ENCODE data around the gene TAC1.
"Not testable (repeated sequence)": the region's sequence is repeated elsewhere in the genome, so short reads cannot be mapped to it uniquely, and the experiment has no call there.

TAC1 gene, protein sequence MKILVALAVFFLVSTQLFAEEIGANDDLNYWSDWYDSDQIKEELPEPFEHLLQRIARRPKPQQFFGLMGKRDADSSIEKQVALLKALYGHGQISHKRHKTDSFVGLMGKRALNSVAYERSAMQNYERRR

DNA sequence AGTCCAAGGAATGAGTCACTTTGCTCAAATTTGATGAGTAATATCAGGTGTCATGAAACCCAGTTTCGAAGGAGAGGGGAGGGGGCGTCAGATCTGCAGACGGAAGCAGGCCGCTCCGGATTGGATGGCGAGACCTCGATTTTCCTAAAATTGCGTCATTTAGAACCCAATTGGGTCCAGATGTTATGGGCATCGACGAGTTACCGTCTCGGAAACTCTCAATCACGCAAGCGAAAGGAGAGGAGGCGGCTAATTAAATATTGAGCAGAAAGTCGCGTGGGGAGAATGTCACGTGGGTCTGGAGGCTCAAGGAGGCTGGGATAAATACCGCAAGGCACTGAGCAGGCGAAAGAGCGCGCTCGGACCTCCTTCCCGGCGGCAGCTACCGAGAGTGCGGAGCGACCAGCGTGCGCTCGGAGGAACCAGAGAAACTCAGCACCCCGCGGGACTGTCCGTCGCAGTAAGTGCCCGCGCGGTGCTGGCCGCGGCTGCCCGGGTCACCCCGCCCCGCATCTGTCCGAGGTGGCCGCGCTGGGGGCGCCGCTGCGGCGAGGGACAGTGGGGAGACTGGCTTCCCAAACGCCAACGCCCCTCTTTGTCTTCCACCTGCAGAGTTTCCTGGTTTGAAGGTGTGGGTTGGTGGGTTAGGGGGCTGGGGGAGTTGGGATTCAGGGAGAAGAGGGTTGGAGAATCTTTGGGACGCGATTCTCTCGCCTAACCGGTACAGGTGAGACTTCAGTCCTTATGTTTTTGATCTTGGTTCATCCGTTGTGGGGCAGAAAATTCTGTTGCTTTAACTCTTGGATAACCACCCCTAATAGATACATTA, at the start of gene TAC1:
Gene TAC1, plus strand, starts transcription at position 351 of the 829 bp plus-strand sequence. CDS start 527 bp downstream, outside the sequence.
- DNase-seq = no peak

DNA sequence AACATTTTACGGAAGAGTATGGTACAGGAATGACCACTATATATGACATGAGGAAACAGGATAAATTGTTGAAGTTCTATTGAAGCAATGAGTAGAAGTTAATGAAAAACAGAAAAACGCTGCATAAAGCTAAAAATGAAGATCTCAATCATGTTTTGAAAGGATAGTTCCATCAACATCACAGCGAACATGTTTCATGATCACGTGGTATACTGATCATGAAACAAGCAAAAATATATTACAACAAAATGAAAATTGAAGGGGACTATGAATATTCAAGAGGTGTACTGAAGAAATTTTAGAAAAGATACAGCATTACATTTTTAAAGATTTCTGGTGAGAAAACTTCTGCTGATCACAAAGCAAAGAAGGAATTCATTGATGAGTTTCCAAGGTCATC, 45.9 kb upstream of the TAC1 start:
- DNase-seq = no peak

DNA sequence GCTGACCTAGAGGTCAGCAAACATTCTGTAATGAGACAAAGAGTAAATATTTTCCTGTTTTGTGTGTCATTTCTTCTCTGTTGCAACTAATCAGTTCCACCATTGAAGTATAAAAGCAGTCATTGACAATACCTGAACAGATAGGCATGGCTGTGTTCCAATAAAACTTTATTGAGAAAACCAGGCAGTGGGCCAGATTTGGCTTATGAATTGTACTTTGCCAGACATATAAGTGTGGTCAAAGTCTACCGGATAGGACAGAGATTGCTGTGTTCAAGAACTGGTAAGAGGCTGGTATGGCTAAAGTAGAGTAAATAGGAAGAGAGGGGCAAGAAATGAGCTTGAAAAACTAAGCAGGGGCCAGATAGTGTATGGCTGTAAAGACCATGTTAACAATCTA, 38.3 kb upstream of the TAC1 start:
- no peak for DNase-seq

DNA sequence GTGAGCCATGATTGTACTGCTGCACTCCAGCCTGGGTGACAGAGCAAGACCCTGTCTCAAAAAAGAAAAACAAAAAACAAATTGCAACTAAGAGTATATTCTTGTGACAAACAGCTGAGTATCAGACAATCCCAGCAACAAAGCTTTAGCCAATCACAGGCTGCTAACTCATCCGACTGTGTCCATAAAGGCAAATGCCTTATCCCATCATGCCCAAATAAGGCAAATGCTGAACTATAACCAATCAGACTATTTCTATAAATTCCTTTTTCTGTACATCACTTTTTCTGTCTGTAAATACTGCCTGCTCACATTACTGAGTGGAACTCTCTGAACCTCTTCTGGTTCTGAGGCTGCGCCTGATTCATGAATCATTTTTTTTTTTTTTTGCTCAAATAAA, 37.5 kb upstream of the TAC1 start:
- DNase-seq = no peak

DNA sequence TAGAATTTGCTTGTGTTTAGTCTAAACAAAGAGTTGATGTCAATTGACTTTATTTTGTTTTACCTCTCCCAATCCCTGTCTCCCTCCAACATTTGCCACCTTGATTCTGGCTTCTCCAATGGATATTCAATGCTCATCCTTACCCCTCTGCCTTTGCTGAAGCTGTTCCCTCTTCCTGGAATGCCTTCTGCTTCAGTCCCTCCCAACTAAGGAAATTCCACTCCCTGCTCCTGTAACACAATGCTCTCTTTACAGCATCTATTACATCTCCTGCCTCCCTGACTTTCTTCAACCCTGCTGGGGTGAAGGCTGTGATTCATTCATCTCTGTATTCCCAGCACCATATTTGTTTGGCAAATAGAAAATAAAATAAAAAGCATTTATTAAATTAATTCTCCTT, 34.5 kb upstream of the TAC1 start:
- no peak for DNase-seq

DNA sequence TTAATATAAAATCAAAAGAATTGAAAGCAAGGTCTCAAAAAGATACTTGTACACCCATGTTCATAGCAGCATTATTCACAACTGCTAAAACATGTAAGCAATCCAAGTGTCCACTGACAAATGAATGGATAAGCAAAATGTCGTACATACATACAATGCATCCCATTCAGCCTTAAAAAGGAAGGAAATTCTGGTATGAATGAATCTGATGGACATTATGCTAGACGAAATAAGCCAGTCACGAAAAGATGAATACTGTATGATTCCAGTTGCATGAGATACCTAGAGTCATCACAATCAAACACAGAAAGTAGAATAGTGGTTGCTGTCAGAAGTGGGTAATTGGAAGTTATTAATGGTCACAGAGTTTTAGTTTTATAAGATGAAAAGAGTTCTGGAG, 9.5 kb upstream of the TAC1 start:
- no peak for DNase-seq

DNA sequence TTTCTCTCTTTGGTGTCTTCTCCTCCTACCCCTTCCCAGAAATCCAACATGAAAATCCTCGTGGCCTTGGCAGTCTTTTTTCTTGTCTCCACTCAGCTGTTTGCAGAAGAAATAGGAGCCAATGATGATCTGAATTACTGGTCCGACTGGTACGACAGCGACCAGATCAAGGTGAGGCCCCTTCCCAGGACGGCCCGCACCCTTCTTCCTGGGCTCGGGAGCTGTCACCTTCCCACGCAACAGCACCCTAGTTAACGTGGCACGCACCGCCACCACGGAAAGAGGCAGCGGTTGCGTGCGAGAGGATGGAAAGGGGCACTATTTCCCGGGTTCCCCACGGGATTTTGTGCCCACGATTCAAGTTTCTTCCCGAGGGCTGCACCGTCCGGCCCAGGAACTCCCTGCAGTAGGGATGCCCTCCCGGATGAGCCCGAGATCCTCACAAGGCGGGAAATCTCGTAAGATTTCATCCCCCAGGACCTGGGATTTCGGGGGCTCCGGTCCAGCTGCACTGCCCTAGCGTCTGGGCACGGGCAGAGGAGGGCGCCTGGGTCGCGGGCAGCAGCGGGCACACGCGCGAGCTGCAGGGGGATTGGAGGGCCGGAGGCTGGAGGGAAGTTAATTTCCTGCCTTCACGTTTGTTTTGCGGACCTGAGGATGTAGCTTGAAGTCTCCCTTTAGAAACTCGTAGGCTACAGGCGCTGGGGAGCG, 834 bp downstream of the TAC1 start:
- DNase-seq = no peak

DNA sequence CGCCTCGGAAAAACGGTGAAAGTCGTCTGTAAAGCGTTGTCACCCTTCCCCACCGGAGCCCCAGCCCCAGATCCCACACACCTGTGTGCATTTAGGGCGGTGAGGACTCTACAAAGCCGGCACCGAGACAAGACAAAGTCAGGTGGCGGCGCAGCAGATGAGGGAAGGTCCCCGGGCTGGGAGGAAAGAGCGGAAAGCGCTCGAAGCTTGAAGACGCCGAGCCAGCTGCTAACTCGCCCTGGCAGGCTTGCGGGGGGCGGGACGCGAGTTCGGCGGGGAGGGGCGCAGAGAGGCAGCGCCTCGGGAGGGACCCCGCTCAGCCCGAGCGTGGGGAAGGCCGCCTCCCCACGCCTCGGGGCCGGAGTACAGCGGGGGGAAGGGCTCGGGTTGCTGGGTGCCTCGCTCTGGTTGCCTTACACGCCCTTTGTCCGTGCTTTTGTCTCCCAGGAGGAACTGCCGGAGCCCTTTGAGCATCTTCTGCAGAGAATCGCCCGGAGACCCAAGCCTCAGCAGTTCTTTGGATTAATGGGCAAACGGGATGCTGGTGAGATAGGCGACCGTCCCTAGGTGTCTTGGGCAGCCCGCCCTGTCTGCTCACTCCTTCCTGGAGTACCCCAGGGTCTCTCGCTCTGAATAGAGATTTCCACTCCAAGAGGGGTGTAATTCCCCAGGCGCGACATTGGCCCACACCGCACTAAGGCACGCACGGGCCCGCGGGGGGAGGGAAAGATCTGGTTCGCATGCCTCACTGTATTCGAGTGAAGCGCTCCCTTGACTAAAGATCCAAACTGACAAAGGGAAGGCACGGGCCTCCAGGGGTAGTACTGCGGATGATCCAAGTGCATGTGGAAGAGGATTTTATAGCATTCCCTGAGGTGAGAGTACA, 1.6 kb downstream of the TAC1 start:
- peak; percentile 27 for DNase-seq

DNA sequence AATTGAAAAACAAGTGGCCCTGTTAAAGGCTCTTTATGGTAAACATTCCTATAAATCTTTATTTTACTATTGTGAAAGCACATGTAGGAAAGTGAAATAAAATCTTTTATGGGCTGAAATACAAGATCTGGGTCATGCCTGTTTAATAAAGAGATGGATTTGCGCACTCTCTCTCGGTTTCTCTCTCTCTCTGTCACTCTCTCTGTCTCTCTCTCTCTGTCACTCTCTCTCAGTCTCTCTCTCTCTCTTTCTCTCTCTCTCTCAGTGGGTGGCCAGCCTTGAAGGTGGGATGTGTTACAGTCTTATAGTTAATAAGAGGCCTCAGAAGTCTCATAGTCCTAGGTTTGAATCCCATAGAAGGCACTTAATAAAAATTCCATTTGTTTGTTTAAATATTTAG, 2.4 kb downstream of the TAC1 start:
- no peak for DNase-seq

DNA sequence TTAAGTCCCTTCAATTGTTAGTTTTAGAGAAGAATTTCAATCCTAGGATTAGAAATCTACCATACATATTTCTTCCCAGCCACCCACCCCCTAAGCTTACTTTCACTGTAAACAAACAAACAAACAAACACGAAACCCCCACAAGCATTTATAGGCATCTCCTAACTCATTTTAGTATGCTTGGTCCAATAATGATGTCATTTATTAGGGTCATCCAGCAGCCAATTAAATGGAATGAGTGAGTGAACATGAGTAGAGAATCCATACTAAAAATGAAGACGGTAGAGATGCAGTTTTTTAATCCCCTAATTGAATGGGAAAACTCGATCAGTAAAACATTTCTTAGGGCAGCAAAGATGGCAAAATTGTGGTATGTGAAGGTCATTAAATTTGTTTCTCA, 3.2 kb downstream of the TAC1 start:
- DNase-seq = no peak

DNA sequence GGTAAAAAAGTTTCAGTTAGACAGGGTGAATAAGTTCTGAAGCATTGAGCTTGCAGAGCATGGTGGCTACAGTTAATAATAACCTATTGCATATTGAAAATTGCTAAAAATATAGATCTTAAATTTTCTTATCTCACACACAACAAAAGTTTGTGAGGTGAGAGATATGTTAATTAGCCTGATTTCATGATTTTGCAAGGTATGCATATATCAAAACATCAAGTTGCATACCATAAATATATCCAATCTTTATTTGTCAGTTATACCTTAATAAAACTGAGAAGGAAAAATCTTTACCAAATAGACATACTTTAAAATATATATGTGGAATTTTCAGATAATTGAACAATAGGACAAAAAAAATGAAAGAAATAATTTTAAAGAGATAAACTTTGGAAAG, 16.6 kb downstream of the TAC1 start:
- DNase-seq = no peak

DNA sequence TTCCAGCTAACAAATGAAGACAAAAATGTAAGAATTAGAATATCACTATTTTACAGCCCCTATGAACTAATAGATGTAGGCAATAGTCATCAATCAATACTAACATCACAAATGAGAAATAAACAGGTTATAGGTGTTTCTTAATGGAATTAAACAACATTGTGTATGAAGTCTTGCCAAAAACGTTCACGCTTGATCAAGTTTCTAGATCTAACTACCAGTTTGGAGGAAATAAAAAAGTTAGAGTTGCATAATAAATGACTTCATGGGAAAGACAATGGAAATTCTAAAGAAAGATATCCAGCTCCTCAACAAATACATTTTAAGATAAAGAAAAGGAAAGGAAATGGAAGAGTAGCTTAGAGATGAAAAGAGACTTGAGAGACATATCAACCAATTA, 19.7 kb downstream of the TAC1 start:
- DNase-seq = no peak

DNA sequence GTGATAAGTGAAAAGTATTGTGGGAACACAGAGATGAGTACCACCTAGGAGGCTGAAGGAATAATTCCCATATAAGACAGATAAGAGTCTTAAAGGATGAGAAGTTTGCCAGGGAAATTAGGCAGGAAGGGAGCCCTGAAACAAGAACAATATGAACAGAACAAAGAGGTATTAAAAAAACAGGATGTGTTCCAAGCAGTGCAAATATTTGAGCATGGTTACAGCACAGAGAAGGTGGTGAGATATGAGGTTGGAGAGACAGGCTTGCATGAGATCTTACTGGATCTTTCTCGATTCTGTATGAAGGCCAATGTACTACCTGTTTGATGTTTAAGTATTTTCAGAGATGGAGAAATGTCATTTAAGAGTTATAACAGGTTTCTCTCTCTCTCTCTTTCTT, 20.3 kb downstream of the TAC1 start:
- no peak for DNase-seq

DNA sequence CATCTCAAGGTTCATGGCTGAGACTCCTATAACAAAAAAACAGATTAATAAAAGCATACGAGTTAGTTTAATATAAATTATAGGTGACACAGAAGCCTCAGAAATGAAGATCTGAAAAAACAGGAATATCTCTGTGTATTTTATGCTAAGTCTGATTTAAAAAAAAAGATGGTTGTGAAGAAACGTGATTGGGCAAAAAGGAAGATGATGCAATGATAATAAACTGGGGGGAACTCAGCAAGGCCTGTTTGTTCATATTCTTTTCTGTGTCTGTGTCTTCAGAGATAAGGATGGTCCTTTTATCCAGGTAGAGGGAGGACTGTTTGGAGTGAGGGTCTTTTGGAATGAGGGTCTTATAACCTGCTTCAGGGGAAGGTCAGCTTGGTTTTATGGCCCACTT, 25.9 kb downstream of the TAC1 start:
- DNase-seq = no peak

DNA sequence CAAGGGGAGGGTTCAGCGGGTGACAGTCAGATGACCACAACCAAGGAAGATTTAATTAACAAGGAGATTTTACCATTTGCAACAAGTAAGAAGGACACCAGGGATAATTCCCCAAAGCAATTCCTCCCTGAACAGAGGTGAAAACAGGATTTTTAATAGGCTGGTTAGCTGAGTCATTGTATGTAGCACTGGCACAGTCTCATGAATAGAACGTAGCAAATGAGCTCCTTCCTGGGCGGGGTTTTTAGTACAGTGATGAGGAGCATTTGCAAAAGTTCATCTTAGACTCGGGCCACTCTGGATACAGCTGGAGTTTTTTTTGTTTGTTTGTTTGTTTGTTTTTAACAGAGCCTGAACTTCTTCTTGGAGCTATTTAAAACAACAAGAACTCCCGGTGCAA, 39.0 kb downstream of the TAC1 start:
- no peak for DNase-seq

DNA sequence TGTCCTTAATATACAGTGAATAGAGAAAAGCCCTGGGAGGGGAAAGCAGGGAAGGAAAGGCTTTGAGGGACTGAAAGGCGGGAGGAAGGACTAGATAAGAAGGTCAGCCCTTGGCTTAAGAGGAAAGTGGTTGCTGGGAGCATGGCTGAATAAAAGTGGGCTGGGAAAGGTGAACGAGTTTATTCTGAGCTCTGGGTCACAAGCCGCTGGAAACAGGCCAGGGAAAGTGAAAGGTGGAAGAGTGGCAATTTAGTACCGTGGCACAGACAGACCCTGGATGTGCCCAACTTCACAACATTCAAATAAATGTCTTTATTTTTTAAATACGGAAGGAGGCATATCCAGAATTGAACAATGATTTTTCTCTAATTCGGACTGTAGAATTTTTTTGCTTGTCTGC, 39.7 kb downstream of the TAC1 start:
- DNase-seq = no peak

DNA sequence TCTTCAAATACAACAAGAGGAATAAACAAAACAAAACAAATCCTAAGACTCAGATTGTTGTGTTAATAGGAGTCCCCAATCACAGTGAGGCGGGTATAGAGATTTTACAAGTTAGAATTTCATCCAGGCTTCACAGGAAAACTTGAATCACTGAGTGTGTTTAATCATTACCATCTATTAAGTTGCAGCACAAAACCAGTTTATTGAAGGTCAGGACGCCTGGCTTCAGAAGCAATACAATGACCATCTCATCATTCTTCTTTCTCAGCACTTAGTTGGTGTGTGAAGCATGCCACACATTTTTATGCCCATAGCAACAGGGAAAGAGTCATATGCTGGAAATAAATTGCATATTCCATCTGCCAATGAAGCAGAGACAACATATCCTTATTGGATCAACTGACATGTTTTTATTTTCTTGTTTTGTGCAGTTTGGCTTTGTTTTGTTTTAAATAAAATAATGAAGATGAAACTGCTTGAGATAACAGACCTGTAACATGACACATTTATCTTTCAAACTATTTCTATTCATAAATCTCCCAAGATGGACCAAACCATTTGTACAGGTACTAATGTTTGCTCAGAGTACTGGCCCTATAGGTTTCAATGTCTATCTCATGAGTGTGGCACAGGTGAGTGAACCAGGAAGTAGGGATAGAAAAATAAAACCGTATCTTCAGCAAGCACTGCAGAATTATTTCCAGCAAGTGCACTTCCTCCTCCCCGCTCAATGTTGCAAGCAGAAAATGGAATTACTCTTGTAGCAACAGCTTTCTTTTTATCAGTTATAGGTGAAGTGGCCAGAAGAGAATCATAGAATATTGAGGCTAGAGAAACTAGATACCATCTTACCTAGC, 40.4 kb downstream of the TAC1 start:
- no peak for DNase-seq

DNA sequence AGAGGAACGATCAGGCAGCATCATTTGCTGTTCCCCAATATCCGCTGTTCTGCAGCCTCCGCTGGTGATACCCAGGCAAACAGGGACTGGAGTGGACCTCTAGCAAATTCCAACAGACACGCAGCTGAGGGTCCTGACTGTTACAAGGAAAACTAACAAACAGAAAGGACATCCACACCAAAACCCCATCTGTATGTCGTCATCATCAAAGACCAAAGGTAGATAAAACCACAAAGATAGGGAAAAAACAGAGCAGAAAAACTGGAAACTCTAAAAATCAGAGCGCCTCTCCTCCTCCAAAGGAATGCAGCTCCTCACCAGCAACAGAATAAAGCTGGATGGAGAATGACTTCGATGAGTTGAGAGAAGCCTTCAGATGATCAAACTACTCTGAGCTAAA, 54.5 kb downstream of the TAC1 start:
- DNase-seq = not testable (repeated sequence)
